GM23338 (cell line): Measurements from ENCODE around the gene JAKMIP1. TPM values are rescaled to one million over a fixed set of nuclear protein-coding genes. Genes with fewer than 3 reads are reported as not detected.

Experiments used
- ATAC-seq: fragments of 200-7000 bp; cut with Tn5 transposase; 3 replicates; pipeline ENCODE4 v1.9.1; 2020
- DNase-seq: peaks from one replicate; pipeline ENCODE4 v3.0.0-alpha.2; 2015; ENCODE audit warnings: low spot score
- H2AFZ ChIP-seq: fragments of 200-600 bp; sonication (generic); 2 replicates; pipeline ENCODE4 v1.8.0; 2016; ENCODE audit warnings: antibody characterized with exemption, mild to moderate bottlenecking, moderate library complexity
- H3F3A ChIP-seq: fragments of 200-600 bp; sonication (generic); replicated peaks from 2 replicates; pipeline ENCODE4 v1.8.0; 2017; ENCODE audit warnings: antibody characterized with exemption, mixed run types, low read depth
- H3K27ac ChIP-seq: fragments of 200-600 bp; sonication (generic); 2 replicates; pipeline ENCODE4 v1.6.1; 2016; ENCODE audit warnings: low read depth
- H3K27me3 ChIP-seq: fragments of 200-600 bp; sonication (generic); 2 replicates; pipeline ENCODE4 v1.8.0; 2016; ENCODE audit warnings: mild to moderate bottlenecking, mixed run types, moderate library complexity; ENCODE audit not compliant: insufficient read depth
- H3K36me3 ChIP-seq: fragments of 200-600 bp; sonication (generic); 2 replicates; pipeline ENCODE4 v1.8.0; 2016; ENCODE audit warnings: mild to moderate bottlenecking; ENCODE audit not compliant: insufficient read depth
- H3K4me1 ChIP-seq: fragments of 200-600 bp; sonication (generic); 2 replicates; pipeline ENCODE4 v1.8.0; 2016; ENCODE audit warnings: mild to moderate bottlenecking, moderate library complexity; ENCODE audit not compliant: insufficient read depth
- H3K4me2 ChIP-seq: fragments of 200-600 bp; sonication (generic); 2 replicates; pipeline ENCODE4 v1.7.1; 2017; ENCODE audit warnings: mixed run types
- H3K4me3 ChIP-seq: fragments of 200-600 bp; sonication (generic); 2 replicates; pipeline ENCODE4 v1.6.1; 2016; ENCODE audit warnings: mixed run types
- H3K79me2 ChIP-seq: fragments of 200-600 bp; sonication (generic); replicated peaks from 2 replicates; pipeline ENCODE4 v1.8.0; 2017; ENCODE audit warnings: mild to moderate bottlenecking; ENCODE audit not compliant: insufficient read depth
- H3K9me2 ChIP-seq: fragments of 200-600 bp; sonication (generic); 2 replicates; pipeline ENCODE4 v1.8.0; 2017; ENCODE audit not compliant: insufficient read depth
- H4K20me1 ChIP-seq: fragments of 200-600 bp; sonication (generic); replicated peaks from 2 replicates; pipeline ENCODE4 v1.8.0; 2017; ENCODE audit warnings: mild to moderate bottlenecking; ENCODE audit not compliant: insufficient read depth
- H3K27ac Mint-ChIP-seq: 2 replicates; pipeline ENCODE4 v1.8.0; 2020; ENCODE audit warnings: inconsistent platforms, mild to moderate bottlenecking, moderate library complexity, mixed read lengths
- H3K27me3 Mint-ChIP-seq: 3 replicates; pipeline ENCODE4 v1.8.0; 2022; ENCODE audit warnings: low read depth, mild to moderate bottlenecking, moderate library complexity, mixed read lengths, inconsistent platforms; ENCODE audit not compliant: insufficient read depth, poor library complexity
- H3K36me3 Mint-ChIP-seq: 3 replicates; pipeline ENCODE4 v1.8.0; 2021; ENCODE audit warnings: low read depth, mild to moderate bottlenecking, inconsistent platforms, moderate library complexity, mixed read lengths
- H3K4me1 Mint-ChIP-seq: 3 replicates; pipeline ENCODE4 v1.8.0; 2020; ENCODE audit warnings: mild to moderate bottlenecking, inconsistent platforms, mixed read lengths
- H3K4me3 Mint-ChIP-seq: 3 replicates; pipeline ENCODE4 v1.8.0; 2021; ENCODE audit warnings: moderate library complexity, mild to moderate bottlenecking, inconsistent platforms, mixed read lengths
- H3K9me3 Mint-ChIP-seq: 3 replicates; pipeline ENCODE4 v1.8.0; 2020; ENCODE audit warnings: moderate library complexity, mild to moderate bottlenecking, inconsistent platforms, mixed read lengths
- CTCF ChIP-seq, 2 experiments: fragments of 200-600 bp in 1 of 2; sonication (generic) in 1 of 2; conservative IDR thresholded peaks; 2 replicates each; pipeline versions ENCODE4 v1.5.1 to v1.6.1; 2016 to 2017; ENCODE audit warnings: antibody characterized with exemption in 2 of 2, low read depth in 2 of 2, mild to moderate bottlenecking in 2 of 2, moderate library complexity in 1 of 2
- POLR2AphosphoS5 ChIP-seq: IDR thresholded peaks from 2 replicates; pipeline ENCODE4 v1.6.1; 2016; ENCODE audit warnings: antibody characterized with exemption, low read depth
- ZNF331 ChIP-seq: fragments of 250-450 bp; sonication (Bioruptor Pico); IDR thresholded peaks from 2 replicates; pipeline ENCODE4 v1.5.0; 2020; ENCODE audit warnings: low read depth, mild to moderate bottlenecking, moderate library complexity
- polyA plus RNA-seq: library from polyadenylated mRNA; unstranded; fragments of >200 nt; fragmentation: Nextera tagmentation; extraction: Ambion mirVana; gene quantifications from 2 replicates; pipeline ENCODE4 v1.2.1, GENCODE V29; 2016
- total RNA-seq: library from RNA; depleted of rRNA; stranded (reverse); fragments of >200 nt; shearing (Covaris generic); gene quantifications from 2 replicates; pipeline ENCODE4 v1.2.3, GENCODE V29; 2014
- TF ChIP-seq, protein P1 (sequence below): fragments of 250-450 bp; sonication (Bioruptor Pico); IDR thresholded peaks from 2 replicates; pipeline ENCODE4 v1.5.0; 2020; ENCODE audit warnings: mild to moderate bottlenecking, moderate library complexity

JAKMIP1 gene
- total and polyA plus RNA-seq, 2 experiments from 2014 or later, result 4.6 to 5.1 TPM

DNA sequence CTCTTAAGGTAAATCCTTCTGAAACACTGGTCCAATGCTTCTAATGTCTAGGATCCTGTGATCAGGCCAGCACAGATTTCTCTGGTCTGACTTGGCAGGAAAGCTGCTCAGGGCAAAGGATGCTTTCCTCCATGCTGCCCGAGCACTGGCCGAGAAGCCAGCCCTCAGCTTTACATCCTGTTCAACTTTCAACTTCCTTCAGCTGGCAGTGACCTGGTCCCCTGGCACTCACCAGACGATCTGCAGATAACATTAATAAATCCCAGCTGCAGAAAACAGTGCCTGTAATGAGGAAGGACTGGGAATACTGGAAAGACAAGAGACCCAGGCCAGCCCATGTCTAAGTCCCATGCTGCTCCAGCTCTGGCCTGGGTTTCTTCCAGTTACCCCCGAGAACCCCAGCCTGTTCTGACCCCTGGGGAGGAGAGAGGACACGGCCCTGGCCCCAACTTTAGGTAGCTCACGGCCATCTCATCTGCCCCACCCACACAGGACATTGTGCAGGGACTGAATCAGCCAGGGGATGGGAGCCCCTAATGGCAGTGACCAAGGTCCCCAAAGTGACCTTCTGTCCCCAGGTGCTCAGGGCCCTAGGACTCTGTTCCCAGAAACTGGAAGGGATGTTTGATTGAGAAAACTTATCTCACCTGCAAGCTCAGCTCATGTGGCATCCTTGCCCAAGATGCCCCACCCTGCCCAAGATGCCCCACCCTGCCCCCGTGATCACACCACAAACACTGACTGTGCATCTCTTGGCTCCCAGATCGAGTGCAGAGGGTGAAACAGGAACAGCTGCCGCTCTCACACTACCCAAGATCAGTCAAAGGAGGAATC is 28.0 kb downstream of the JAKMIP1 start (continued):
- TF ChIP-seq, protein P1, sequence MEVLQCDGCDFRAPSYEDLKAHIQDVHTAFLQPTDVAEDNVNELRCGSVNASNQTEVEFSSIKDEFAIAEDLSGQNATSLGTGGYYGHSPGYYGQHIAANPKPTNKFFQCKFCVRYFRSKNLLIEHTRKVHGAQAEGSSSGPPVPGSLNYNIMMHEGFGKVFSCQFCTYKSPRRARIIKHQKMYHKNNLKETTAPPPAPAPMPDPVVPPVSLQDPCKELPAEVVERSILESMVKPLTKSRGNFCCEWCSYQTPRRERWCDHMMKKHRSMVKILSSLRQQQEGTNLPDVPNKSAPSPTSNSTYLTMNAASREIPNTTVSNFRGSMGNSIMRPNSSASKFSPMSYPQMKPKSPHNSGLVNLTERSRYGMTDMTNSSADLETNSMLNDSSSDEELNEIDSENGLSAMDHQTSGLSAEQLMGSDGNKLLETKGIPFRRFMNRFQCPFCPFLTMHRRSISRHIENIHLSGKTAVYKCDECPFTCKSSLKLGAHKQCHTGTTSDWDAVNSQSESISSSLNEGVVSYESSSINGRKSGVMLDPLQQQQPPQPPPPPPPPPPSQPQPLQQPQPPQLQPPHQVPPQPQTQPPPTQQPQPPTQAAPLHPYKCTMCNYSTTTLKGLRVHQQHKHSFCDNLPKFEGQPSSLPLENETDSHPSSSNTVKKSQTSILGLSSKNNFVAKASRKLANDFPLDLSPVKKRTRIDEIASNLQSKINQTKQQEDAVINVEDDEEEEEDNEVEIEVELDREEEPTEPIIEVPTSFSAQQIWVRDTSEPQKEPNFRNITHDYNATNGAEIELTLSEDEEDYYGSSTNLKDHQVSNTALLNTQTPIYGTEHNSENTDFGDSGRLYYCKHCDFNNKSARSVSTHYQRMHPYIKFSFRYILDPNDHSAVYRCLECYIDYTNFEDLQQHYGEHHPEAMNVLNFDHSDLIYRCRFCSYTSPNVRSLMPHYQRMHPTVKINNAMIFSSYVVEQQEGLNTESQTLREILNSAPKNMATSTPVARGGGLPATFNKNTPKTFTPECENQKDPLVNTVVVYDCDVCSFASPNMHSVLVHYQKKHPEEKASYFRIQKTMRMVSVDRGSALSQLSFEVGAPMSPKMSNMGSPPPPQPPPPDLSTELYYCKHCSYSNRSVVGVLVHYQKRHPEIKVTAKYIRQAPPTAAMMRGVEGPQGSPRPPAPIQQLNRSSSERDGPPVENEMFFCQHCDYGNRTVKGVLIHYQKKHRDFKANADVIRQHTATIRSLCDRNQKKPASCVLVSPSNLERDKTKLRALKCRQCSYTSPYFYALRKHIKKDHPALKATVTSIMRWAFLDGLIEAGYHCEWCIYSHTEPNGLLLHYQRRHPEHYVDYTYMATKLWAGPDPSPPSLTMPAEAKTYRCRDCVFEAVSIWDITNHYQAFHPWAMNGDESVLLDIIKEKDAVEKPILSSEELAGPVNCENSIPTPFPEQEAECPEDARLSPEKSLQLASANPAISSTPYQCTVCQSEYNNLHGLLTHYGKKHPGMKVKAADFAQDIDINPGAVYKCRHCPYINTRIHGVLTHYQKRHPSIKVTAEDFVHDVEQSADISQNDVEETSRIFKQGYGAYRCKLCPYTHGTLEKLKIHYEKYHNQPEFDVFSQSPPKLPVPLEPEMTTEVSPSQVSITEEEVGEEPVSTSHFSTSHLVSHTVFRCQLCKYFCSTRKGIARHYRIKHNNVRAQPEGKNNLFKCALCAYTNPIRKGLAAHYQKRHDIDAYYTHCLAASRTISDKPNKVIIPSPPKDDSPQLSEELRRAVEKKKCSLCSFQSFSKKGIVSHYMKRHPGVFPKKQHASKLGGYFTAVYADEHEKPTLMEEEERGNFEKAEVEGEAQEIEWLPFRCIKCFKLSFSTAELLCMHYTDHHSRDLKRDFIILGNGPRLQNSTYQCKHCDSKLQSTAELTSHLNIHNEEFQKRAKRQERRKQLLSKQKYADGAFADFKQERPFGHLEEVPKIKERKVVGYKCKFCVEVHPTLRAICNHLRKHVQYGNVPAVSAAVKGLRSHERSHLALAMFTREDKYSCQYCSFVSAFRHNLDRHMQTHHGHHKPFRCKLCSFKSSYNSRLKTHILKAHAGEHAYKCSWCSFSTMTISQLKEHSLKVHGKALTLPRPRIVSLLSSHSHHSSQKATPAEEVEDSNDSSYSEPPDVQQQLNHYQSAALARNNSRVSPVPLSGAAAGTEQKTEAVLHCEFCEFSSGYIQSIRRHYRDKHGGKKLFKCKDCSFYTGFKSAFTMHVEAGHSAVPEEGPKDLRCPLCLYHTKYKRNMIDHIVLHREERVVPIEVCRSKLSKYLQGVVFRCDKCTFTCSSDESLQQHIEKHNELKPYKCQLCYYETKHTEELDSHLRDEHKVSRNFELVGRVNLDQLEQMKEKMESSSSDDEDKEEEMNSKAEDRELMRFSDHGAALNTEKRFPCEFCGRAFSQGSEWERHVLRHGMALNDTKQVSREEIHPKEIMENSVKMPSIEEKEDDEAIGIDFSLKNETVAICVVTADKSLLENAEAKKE (CRISPR knock-in tag), result no peak
- TF ChIP-seq POLR2AphosphoS5 (no peak), ZNF331 (CRISPR knock-in tag) (no peak)

- H3K4me3 Mint-ChIP-seq, result no peak overlapping the region
- no peak overlapping the region for H2AFZ ChIP-seq
Measured at GRCh38 chr4:6169239-6169638, 31.1 kb downstream of the JAKMIP1 start.

More at GRCh38 chr4:6169239-6169638, 31.1 kb downstream of the JAKMIP1 start:
- peaks cover 18% of the 10 kb centered on the region for H3K9me3 Mint-ChIP-seq
- H4K20me1 ChIP-seq, result no peaks in the 10 kb centered on the region; the same call in 1 of the 2 replicates
- H3K9me2 ChIP-seq, result peaks cover 5% of the 10 kb centered on the region; the same call in 1 of the 2 replicates
- peaks cover 16% of the 10 kb centered on the region; the same call in 2 of the 3 replicates for H3K36me3 Mint-ChIP-seq
- H3K4me3 ChIP-seq, result no peak overlapping the region
- DNase-seq, result no peak
- no peaks in the 10 kb centered on the region for H3K27me3 ChIP-seq
- no peaks in the 10 kb centered on the region for H3K36me3 ChIP-seq
- no peak overlapping the region for H3K27ac Mint-ChIP-seq
- H3K79me2 ChIP-seq, result no peaks in the 10 kb centered on the region; the same call in 1 of the 2 replicates
- H3K27me3 Mint-ChIP-seq, result peaks cover 10% of the 10 kb centered on the region
- TF ChIP-seq CTCF (conservative IDR thresholded peaks at IDR 0.05; ENCODE audit: low read depth in 2 of 2), result no peak
- H3F3A ChIP-seq, result no peaks in the 10 kb centered on the region
- ATAC-seq, result no peak
- no peaks in the 10 kb centered on the region for H3K4me1 ChIP-seq
- no peak overlapping the region for H3K27ac ChIP-seq
- H3K4me1 Mint-ChIP-seq, result no peaks in the 10 kb centered on the region
- H3K4me2 ChIP-seq, result no peak overlapping the region
